HG03469 (cell line): Measurements from ENCODE around the gene LEFTY1.
A peak's percentile ranks its signal among the peaks of the same experiment; 100 is the strongest.

Source experiments
- ATAC-seq: cut with Tn5 transposase; IDR thresholded peaks from one replicate; pipeline ENCODE4 v1.9.1; 2021; ENCODE audit warnings: mild to moderate bottlenecking, moderate library complexity, moderate number of reproducible peaks; ENCODE audit not compliant: unreplicated experiment

Gene LEFTY1

GRCh38 chr1:225917101-225917500, 28.2 kb upstream of the LEFTY1 start:
- no peak for ATAC-seq

- ATAC-seq = no peak
Observed at GRCh38 chr1:225915538-225915991, 26.6 kb upstream of the LEFTY1 start.

DNA sequence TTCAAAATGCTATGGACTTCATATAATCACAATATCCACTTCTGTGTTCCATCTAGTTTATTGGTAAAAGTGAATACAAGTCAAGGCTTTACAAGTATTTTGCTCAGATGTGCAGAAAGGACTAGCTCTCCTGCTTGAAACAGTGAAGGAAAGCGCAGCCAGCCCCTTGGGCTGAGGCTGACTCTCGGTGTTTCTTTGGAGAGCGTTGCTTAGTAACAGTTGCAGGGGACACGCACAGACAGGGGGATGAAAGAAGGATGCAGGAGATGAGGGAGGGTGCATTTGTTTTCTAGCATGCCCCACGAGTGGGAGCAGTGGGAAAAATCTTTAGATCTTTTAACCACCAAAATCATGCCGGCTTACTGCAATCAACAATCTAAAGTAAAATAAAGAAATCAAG, 26.0 kb upstream of the LEFTY1 start:
- ATAC-seq = no peak

- ATAC-seq = no peak
Observed at GRCh38 chr1:225914391-225914790, 25.4 kb upstream of the LEFTY1 start.

DNA sequence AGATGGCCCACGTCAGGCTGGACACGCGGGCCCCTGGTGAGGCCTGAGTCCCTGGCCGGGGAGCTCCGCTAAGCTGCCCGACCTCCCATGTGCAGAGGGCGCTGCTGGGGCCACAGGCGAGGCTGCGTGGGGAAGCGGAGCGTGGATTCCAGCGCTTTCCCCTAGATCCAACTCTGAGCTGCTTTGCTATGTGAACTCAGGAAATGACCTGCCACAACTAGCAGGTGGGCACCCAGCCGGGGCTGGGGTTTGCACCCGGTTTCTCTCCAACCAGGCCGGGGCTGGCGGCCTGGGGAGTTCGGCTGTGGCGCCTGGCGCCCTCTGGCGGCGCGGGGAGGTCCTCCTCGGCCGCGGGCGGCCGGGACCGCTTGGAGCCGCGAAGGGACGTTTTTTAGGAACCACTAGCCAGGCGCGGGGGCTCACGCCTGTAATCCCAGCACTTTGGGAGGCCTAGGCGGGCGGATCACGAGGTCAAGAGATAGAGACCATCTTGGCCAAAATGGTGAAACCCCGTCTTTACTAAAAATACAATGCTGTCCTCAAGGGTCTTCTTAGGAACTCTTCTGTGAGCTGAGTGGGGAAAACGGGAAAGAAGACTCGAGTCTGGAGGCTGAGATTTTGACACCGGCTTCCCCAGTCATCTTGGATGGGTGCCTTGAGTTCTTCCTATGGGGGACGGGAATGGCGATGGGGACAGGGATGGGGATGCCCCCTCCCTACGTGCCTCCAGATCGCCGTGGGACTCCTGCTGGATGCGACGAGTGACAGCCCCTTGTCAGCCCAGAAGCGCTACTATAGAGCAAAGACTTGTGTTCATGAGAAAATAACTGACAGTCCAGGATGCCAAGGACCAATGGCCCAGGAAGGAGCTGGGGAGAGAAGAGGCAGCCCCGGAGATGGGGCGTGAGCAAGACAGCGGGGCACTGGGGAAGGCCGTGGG, 22.5 kb upstream of the LEFTY1 start:
- ATAC-seq = no peak

DNA sequence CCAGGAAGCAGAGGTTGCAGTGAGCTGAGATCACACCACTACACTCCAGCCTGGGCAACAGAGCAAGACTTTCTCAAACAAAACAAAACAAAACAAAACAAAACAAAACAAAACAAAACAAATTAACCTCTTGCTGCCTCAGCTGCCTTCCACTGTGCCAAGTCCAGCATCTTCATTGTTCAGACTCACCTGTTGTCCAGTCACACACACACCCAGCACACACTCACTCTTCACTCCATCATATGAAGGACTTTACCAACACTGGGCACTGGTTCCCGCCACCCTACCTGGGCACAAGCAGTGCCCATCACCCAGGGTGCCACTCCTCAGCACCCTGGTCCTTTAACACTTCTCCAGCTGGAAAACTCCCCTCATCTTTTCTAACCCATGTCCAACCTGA, 20.5 kb upstream of the LEFTY1 start:
- ATAC-seq = no peak

- no peak for ATAC-seq
Observed at GRCh38 chr1:225908773-225909172, 19.8 kb upstream of the LEFTY1 start.

DNA sequence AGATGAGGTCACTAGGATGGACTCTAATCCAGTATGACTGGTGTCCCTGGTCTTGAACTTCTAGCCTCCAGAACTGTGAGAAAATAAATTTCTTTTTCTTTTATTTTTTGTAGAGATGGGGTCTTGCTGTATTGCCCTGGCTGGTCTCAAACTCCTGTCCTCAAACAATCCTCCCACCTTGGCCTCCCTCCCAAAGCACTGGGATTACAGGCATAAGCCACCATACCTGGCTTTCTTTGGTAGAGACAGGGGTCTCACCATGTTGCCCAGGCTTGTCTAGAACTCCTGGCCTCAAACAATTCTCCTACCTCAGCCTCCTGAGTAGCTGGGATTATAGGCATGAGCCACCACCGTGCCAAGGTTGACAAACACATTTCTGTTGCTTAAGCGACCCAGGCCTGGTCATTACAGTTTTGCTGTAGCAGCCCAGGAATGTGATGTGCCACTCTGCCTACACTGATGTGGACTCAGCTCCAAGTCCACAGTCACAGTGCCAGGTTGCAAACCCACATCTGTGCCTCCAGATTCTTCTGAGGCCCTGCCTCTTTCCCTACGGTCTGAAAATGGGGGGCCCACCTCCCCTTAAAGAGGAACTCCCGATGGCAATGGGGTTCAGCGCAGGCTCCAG, 19.2 kb upstream of the LEFTY1 start:
- no peak for ATAC-seq

DNA sequence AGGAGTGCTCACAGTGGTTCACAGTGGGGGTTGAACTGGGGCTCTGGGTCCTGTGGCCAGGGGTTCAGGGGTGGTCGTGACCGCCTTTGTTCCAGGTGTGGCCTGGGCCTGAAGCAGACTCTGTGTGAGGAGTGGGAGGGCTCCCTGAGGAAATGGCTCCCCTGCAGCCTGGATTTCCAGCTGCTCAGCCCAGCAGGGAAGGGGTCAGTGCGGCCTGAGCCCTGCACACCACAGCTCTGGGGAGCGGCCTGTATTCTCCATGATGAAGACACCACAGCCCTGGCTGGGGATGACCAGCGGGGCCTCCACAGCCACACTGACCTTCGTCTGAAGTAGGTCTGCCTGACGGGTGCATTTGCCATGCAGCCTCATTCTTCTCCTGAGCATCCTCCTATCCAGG, 18.4 kb upstream of the LEFTY1 start:
- ATAC-seq = no peak

DNA sequence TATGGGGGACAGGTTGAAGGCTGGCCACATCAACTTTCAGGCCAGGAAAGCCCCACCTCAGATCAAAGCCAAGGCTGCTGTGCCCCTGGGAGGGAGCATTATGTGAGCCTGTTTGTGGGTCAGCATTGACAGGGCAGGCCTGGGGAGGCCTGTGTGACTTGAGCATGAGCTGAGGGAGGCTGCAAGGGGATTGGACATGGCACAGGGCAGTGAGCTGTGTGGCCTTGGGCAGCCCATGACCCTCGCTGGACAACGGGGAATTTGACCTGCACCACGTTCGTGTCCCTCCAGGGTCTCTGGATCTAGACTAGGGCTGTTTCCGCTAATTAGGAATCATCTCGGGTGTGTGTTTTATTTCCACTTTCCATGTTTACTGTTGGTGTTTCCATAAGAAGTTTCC, 17.5 kb upstream of the LEFTY1 start:
- ATAC-seq = no peak

- ATAC-seq = no peak
Observed at GRCh38 chr1:225903623-225904022, 14.7 kb upstream of the LEFTY1 start.

DNA sequence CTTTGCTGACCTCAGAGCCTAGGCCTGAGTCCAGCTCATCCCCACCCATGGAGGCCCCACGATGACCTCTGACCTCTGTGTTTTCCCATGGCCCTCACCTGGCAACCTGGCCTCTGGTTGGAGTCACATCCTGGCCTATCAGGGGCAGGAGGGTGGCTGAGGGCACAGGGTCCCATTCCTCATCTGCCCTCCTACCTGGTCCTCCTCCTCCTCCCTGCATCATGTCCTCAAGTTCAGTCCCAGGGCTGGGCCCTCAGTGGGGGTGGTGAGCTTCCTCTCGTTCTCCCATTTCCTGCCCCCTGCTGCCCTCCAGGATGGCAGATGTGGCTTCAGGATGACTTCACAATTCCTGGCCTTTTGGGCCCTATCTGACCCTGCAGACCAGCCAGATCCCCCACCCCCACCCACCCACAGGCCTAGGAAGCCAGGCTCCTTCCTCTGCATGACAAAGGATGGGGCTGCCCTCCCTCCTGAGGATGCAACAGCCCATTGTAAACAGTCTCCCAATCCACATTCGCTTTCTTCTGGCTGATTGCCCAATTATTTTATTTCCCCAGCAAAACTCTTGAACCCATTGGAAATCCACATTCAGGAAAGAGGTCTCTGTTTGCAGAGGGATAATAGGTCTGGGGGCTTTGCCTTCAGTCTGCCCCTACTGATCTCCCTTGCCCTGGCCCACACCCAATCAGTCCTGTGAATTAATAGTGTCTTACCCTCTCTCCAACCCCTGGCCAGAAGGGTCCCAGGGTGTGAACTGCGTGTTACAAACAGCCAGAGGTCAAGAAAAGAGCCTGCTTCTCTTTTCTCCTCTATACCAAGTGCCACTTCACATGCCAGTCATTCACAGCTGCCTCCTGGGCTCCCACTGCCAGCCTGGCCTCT, 10.3 kb upstream of the LEFTY1 start:
- no peak for ATAC-seq

GRCh38 chr1:225897595-225898514, 8.9 kb upstream of the LEFTY1 start:
- no peak for ATAC-seq

DNA sequence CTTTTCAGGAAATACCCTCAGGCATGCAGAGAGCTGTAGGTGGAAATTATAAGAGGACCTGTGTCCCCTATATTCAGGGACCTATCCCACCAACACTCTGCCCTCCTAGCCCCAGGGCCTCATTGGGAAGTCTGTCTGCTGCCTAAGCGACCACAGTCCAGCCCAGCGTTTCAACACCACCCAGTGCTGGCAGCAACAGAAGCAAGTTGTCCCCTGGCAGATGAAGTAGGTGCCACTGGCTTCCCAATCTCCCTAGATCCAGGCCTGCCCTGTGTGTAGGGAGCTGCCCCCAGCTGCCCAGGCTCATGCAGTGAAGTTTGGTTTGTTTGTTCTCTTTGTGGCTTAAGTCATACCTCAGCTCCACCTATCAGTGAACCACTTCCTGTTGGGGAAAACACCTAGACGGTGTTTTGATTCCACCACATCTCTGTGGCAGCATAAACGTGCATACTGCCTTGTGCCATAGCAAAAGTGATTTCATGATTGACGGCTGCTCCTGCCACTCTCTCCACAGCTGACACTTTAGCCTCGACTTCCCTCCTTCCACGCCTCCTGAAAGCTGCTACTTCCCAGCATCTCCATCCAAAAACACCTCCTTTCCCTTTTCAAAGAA, 8.1 kb upstream of the LEFTY1 start:
- ATAC-seq = peak; percentile 100

DNA sequence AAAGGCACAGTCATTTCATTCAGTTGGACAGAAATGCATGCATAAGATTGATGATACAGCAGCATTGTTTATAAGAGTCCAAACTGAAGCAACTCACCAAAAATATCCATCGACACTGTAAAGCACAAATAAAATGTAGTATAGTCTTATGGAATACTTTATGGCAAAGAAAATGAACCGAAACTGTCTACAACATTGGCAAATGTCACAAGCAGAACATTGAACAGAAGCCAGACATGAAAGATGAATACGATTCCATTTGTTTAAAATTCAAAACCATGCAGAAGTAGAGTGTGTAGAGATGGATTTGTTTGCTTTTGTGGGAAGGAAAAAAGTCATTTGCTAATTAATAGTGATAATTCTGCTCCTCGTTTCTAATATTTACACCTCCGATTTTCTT, 7.5 kb upstream of the LEFTY1 start:
- ATAC-seq = no peak

GRCh38 chr1:225892307-225892706, 3.4 kb upstream of the LEFTY1 start:
- no peak for ATAC-seq

GRCh38 chr1:225891229-225891972, 2.5 kb upstream of the LEFTY1 start:
- no peak for ATAC-seq

- no peak for ATAC-seq
Observed at GRCh38 chr1:225890346-225891228, 1.6 kb upstream of the LEFTY1 start.
